GM12875 (cell line): ENCODE data around the gene KRTAP16-1.

Source experiments
- H3K4me3 ChIP-seq: one replicate; pipeline ENCODE4 v1.5.1; 2011; ENCODE audit warnings: low read depth, low read length, control low read depth
- CTCF ChIP-seq: IDR thresholded peaks from 2 replicates; pipeline ENCODE4 v1.5.1; 2011; ENCODE audit warnings: low read depth, mild to moderate bottlenecking, control low read depth, inconsistent platforms, low read length, moderate library complexity, borderline replicate concordance; ENCODE audit not compliant: insufficient read depth

KRTAP16-1 gene

GRCh38 chr17:41301204-41301790 is 7.8 kb downstream of the KRTAP16-1 start:
- no peak overlapping the region for H3K4me3 ChIP-seq
- no peak for TF ChIP-seq CTCF

- H3K4me3 ChIP-seq: no peak overlapping the region
- TF ChIP-seq CTCF: no peak
These were observed 10.5 kb downstream of the KRTAP16-1 start for GRCh38 chr17:41298458-41299135.

- no peak for TF ChIP-seq CTCF
These were observed 12.3 kb downstream of the KRTAP16-1 start for GRCh38 chr17:41296846-41297245.

DNA sequence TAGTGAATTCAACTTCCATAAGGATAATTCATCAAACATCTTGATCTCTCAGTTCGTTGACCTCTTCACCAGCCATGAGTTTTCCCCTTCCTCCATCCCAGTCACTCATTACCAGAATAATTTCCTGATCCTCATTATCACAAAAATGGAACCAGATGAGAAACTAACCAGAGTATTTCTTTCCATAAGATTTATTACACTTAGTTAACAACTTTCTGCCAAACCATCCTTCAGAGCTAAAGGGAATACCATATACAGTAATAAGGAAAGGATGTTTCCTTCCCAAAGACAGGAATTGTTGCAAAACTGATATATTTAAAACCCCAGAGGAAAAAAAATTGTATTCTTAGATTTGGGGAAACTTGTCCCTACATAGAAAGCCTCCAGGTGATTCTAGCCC is 15.1 kb downstream of the KRTAP16-1 start:
- no peak for TF ChIP-seq CTCF
- no peak overlapping the region for H3K4me3 ChIP-seq

More at GRCh38 chr17:41296846-41297245, 12.3 kb downstream of the KRTAP16-1 start:
- H3K4me3 ChIP-seq: no peak overlapping the region

DNA sequence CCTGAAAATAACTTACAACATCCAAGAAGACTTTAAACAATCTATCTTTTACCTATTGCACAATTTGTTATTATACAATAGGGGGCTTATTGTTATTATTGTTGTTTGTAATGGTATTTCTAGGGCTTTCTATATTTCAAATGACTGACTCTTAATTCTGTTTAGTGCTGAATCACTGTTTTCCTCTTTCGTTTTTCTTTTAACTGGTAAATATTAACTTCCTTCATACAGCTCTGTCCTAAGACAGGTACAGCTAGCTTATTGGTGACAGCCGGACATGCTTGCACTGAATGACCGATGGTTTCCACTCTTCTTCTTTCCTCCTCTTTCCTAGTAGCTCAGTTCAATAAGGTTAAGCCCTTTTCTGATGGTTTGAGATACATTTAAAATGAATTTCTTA is 22.1 kb downstream of the KRTAP16-1 start:
- no peak overlapping the region for H3K4me3 ChIP-seq
- TF ChIP-seq CTCF: no peak

DNA sequence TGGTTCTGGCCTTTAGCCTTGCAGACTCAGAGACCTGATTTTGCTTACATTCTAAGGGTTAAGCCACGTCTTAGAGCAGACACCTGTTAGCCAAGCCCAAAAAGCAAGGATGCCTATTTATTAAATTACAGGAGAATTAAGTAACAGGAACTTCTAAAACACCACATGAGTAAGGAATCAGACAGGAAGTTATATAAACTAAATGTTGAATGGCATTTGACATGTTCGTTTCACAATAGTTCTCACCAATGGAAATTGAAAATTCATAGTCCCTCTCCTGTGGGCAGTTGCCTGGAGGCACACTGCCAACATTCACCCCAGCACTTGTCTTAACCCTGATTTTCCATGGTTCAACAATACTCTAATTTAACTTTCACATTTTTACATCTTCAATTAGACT is 24.6 kb downstream of the KRTAP16-1 start:
- no peak overlapping the region for H3K4me3 ChIP-seq
- no peak for TF ChIP-seq CTCF

- no peak overlapping the region for H3K4me3 ChIP-seq
- no peak for TF ChIP-seq CTCF
These were observed 25.1 kb downstream of the KRTAP16-1 start for GRCh38 chr17:41284043-41284442.
